Astrocyte of the hippocampus (primary cell): Measurements from ENCODE around the gene MAPK10.
"Not testable (repeated sequence)": the region's sequence is repeated elsewhere in the genome, so short reads cannot be mapped to it uniquely, and the experiment has no call there.

Experiments used
- DNase-seq: peaks from one replicate; pipeline ENCODE4 v3.0.0; 2011; ENCODE audit warnings: low read depth, low spot score

The MAPK10 gene

GRCh38 chr4:85970535-85970934, 389.3 kb downstream of the MAPK10 start:
- DNase-seq = no peak

- DNase-seq = peak; percentile 71
Observed at GRCh38 chr4:85968945-85969819, 390.7 kb downstream of the MAPK10 start.

- no peak for DNase-seq
Observed at GRCh38 chr4:85967872-85968271, 392.0 kb downstream of the MAPK10 start.

- DNase-seq = no peak
Observed at GRCh38 chr4:85966373-85966772, 393.5 kb downstream of the MAPK10 start.

- no peak for DNase-seq
Observed at GRCh38 chr4:85965529-85965928, 394.3 kb downstream of the MAPK10 start.

- not testable (repeated sequence) for DNase-seq
Observed at GRCh38 chr4:85965017-85965416, 394.8 kb downstream of the MAPK10 start.

- DNase-seq = no peak
Observed at GRCh38 chr4:85964298-85964697, 395.6 kb downstream of the MAPK10 start.

- DNase-seq = no peak
Observed at GRCh38 chr4:85963231-85963630, 396.6 kb downstream of the MAPK10 start.

GRCh38 chr4:85961887-85962286, 398.0 kb downstream of the MAPK10 start:
- DNase-seq = no peak

GRCh38 chr4:85956293-85956945, 403.4 kb downstream of the MAPK10 start:
- no peak for DNase-seq

- no peak for DNase-seq
Observed at GRCh38 chr4:85955620-85956292, 404.1 kb downstream of the MAPK10 start.

- DNase-seq = no peak
Observed at GRCh38 chr4:85953651-85954018, 406.2 kb downstream of the MAPK10 start.

- DNase-seq = peak; percentile 38
Observed at GRCh38 chr4:85952972-85953650, 406.7 kb downstream of the MAPK10 start.

GRCh38 chr4:85952528-85952927, 407.3 kb downstream of the MAPK10 start:
- DNase-seq = peak; percentile 35

- no peak for DNase-seq
Observed at GRCh38 chr4:85951099-85951498, 408.8 kb downstream of the MAPK10 start.

- DNase-seq = no peak
Observed at GRCh38 chr4:85946821-85947220, 413.0 kb downstream of the MAPK10 start.

- DNase-seq = no peak
Observed at GRCh38 chr4:85942107-85942506, 417.7 kb downstream of the MAPK10 start.

GRCh38 chr4:85940151-85940550, 419.7 kb downstream of the MAPK10 start:
- DNase-seq = no peak
